Measurements from ENCODE around the gene CCDC174.

CCDC174 gene

DNA sequence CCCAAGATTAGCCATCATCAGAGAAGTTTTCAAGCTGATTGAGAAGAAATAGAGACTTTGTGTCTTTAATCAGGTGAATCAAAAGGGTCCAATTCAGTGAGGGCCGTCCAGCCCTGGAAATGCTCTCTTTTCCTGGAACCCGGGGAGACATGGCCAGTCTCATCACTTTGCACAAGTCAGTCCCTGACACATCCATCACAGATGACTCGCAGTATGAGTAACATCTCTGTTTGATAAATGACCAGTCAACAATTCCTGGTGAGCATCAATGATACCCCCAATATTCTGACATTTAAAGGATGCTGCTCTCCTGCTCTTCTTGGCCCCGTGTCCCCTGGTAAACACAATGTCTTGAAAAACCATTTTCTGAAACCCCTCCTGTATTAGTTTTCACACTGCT is 50.1 kb downstream of the CCDC174 start:
- DNase-seq (ENCODE audit: low read depth), result no peak

DNA sequence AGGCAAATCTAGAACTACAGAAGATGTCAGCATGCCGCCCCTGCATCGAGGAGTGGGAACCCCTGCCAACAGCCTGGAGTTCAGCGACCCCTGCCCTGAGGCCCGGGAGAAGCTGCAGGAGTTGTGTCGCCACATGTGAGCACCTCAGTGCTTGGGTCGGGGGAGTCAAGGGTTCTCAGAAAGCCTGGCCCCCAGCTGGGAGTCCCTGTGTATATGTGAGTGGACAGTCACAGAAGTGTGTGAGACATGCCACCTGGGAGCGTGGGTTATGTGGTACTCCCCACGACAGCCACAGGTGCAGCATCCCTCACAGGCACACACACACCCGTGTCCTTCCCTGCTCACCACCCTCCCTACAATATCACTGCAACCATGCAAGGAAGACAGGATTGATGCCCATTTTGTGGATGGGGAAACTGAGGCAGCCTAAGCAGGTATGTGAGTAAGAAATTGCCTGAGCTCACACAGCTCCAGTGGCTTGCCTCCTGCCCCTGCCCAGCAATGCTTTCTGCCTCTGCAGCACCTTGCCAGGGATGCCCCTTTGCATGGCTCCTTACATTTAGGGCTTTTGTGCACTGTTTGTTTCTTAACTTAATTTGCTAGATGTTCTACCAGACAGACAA is 51.7 kb downstream of the CCDC174 start:
- no peak for DNase-seq (ENCODE audit: low read depth)

DNA sequence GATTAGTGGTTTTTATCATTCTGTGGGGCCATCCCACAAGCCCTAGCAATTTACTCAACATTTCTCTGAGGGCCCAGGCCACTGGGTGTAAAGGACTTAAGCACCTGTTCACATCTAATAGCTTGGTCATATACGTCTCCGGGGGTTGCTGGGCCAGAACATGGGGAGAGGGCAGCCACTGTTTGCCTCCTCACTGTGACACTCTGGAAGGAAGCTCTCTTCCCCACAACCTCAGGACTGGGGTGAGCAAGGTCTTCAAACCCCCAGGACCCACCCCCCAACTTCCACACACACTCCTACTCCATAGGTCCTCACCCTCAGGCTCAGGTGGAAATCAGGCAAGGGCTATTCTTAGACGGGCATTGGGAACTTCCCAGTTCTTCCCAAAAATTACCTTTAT is 52.2 kb downstream of the CCDC174 start:
- no peak for DNase-seq (ENCODE audit: low read depth)

DNA sequence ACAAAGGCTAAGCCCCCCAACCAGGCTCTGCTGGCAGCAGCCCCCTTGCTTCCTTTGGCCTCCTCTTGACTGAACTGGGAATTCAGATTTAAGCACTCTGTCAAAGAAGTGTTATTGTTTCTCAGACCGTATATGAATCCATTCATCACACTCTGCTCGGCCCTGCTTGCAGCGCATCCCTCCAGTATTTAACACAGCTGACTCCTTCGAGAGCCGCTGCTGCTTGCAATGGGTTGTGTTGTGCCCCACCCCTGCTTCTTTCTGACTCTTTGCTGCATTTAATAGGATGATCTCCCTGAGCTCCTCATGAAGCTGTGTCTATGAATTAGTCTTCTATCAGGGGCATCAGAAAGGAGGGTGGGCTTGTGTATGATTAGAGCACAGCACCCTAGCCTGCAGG is 54.5 kb downstream of the CCDC174 start:
- DNase-seq (ENCODE audit: low read depth), result no peak

DNA sequence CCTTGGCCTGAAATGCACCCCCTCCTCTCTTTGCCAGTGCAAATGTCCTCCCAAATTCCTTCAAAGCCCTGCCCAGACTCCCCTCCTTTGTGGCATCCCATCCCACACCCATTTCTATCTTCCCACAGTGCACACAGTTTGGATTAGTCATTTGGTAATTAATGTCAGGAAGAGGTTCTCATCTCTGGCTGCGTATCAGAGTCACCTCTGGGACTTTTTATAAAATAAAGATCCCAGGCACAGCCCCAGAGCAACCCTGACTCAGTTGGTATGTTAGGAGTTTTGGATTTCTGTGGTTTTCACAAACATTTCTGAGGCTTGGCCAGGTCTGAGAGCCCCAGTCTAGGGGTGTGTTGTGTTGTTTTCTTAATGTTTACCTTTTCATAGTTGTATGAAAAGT is 65.0 kb downstream of the CCDC174 start:
- no peak for DNase-seq (ENCODE audit: low read depth)

DNA sequence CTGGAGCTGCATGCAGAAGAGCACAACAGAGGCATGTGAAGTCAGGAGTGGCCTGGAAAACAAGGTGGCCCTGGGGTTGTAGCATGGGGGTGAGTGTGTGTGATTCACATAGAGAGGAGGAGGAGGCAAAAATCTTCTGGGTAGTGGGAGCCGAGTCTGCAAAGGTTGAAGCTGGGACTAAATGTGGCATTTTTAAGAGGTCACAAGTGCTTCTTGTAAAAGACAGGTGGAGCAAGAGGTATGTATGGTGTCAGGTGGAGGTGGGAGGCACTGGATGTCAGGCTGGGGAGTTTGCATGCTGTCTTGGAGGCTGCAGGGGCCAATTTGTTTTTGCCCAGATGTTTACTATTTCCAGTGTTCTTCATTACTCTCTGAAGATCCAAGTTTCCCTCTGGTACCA is 65.7 kb downstream of the CCDC174 start:
- no peak for DNase-seq (ENCODE audit: low read depth)

DNA sequence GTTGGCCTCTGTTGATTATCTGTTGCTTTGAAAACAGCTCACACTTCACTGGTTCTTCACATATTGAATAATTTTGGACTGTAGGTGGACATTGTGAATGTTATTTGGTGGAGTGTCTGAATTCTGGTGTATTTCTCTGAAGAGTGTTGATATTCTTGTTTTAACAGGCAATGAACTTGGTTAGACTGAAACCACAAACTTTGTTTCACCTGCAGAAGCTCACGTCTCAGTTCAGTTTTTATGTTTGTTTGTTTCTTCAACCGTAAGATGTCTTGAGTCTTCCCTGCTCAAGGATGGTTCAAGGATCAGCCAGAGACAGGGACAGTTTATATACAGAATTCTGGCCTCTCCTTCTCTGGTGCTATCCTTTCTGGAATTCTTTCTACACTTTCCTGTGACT is 67.0 kb downstream of the CCDC174 start:
- no peak for DNase-seq (ENCODE audit: low read depth)

DNA sequence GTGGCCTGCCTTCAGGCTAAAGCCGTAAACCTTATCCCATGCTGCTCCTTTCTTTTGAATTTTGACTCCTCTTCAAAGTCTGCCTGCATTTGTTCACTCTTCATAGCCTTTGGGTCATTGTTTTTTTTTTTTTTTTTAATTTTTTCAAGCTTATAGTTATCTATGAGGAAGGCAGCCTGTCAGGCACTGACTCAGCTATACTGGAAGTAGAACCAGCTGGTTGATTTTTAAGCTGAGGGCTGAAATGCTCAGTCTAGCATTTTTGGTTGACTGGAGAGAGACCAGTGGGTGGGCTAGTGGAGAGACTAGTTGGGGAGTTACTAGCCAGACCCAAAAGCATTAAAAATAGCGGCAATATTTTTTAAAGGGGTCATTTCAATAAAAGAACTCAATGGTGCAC is 67.4 kb downstream of the CCDC174 start:
- no peak for DNase-seq (ENCODE audit: low read depth)

DNA sequence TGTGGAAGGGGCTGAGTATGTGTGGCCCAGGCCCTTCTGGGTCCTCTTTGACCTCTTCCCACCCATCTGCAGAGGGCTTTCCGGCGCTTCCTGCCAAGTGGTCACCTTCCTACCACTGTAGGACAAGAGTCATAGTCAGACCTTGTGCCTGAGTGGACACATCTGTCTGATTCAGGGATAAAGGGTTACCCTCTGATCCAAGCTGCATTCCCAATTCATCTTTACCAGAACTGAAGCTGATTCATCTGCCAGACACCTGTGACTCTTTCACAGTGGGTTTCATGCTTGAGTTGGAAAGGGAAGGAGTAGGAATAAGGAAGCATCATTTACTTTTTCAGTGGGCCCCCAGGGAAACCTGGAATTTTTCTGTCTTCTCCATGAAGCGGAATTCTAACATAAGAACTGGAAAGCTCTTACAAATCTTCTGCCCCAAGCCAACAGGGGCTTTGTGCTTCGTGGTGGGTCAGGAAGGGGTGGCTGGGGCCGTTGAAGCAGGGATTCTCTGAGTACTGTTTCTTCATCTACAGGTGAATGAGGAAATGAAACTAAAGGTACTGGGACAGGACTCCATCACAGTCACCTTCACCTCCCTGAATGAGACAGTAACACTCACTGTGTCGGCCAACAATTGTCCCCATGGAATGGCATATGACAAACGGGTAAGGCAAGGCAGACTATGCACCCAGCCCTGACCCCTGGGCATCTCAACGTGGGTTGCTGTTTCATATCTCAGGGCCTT is 69.7 kb downstream of the CCDC174 start:
- no peak for DNase-seq (ENCODE audit: low read depth)
